HG03457 (cell line): ENCODE data around the gene MT1A.

Experiments
- ATAC-seq: cut with Tn5 transposase; IDR thresholded peaks from one replicate; pipeline ENCODE4 v1.9.1; 2021; ENCODE audit warnings: moderate number of reproducible peaks; ENCODE audit not compliant: unreplicated experiment

The MT1A gene

DNA sequence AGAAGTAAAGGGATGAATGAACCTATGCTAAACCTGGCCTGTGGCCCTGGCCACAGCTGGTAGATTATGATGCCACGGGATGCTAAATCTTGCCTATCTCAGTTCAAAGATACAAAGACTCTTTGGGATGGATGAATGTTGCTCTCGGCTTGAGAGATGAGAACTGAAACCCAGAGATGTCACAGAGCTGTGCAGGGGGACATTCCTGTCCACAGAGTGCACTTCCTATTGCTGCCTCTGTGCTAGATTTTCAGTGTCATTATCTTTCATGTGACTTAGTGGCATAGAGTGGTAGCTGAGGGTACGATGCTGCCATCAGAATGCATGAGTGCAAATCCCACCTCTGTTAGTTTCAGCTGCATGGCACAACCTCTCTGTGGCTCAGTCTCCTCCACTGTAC is 8.3 kb upstream of the MT1A start:
- peak; percentile 55 for ATAC-seq

DNA sequence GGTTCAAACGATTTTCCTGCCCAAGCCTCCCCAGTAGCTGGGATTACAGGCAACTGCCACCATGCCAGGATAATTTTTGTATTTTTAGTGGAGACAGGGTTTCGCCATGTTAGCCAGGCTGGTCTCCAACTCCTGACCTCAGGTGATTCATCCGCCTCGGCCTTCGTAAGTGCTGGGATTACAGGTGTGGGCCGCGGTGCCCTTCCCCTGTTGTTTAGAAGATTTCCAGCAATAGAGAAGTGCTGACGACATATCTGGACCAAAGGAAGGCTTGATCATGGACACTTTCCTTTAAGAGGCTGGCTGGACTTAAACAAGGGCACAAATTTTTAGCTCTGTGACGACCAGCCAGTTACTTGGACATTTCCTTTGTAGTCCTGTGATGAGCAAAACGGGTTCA is 7.3 kb upstream of the MT1A start:
- ATAC-seq, result no peak

DNA sequence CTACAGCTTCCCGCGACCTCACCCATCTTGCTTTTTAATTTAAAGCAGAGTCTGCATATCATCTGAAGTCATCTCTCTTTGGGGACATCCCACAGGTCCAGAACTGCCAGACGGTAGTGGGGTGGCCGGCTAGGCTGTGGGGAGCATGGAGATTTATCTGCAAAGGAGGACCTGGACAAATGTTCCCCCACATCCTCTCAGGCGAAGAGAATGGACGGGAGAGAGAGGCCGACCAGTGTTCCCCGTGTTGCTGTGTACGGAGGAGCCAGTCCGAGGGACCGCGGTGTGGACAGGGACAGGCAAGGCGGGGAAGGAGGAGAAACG is 6.7 kb upstream of the MT1A start:
- ATAC-seq, result no peak

DNA sequence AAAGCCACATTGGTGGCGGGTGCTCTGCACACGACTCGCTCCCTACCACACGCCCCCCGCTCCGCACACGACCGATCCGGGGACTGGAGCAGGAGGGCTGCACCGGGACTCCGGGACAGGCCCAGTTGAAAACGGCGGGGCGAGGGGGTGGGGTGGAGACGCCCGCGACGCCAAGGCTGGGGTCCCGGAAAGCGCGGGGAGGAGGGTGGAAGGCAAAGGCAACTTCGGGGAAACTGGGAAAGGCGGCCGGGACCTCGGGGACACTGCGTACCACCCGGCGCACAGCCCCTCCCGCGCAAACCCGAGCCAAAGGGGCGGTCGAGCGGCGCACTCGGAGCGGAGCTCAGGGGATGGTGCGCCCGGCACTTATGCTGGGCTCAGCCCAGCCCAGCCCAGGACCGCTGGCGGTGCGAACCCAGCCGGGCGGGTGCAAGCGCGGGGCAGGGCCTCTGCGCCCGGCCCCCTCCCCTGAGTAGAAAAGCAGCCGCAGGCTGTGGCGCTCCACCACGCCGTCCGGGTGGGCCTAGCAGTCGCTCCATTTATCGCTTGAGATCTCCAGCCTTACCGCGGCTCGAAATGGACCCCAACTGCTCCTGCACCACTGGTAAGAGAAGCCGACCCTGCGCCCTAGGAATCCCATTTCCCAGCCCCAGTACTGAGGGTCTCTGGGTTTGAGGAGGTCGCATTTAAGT is 6.2 kb upstream of the MT1A start, which contains the start of gene MT1M:
Gene MT1M (plus strand): TSS at position 504 of the 692 bp plus-strand sequence. CDS start 73 bp downstream, at position 577.
- ATAC-seq, result no peak

DNA sequence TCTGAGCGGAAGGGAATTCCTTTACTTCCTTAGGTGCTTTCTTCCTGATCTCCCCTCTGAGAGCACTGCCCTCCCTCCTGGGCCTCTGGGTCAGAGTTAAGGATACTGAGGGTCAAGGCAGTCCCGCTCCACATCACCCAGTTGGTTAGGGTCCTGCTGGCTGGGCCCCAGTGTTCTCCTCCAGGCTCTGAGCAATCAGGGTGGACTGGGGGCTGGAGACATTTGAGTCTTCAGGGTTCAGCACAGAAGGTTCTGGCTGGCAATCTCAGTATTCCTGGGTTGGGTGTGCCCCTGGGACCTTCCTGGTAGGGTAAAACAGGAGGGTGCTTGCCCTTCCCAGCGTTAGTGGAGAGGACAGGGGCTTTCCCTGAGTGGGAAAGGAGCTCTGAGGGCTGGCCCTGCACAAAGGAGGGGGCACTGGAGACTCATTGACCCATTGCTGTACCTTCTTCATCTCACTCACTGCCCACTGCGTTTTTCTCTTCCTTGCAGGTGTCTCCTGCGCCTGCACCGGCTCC is 5.6 kb upstream of the MT1A start:
- no peak for ATAC-seq

DNA sequence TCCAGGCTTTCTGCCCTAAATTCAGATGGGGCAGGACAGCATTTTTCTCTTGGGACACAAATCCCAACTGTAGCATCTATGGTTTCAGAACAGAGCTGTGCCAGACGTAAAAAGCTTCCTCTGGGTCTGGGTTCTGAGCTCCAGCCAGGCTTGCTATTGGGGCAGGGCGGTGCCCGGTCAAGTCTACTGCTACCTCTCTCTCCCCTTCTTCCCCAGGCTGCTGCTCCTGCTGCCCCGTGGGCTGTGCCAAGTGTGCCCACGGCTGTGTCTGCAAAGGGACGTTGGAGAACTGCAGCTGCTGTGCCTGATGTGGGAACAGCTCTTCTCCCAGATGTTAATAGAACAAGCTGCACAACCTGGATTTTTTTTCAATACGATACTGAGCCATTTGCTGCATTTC is 4.9 kb upstream of the MT1A start:
- ATAC-seq, result no peak

DNA sequence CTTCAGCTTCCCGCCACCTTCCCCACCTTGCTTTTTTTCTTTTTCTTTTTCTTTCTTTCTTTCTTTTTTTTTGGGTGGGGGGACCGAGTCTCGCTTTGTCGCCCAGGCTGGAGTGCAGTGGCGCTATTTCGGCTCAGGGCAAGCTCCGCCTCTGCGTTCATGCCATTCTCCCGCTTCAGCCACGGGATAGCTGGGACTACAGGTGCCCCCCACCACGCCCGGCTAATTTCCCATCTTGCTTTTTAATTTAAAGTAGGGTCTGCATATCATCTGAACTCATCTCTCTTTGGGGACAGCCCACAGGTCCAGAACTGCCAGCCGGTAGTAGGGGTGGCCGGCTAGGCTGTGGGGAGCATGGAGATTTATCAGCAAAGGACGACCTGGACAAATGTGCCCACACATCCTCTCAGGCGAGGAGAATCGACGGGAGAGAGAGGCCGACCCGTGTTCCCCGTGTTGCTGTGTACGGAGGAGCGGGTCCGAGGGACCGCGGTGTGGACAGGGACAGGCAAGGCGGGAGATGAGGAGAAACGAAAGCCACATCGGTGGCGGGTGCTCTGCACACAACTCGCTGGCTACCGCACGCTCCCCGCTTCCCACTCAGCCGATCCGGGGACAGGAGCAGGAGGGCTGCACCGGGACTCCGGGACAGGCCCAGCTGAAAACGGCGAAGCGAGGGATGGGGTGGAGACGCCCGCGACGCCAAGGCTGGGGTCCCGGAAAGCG is 3.6 kb upstream of the MT1A start:
- no peak for ATAC-seq

DNA sequence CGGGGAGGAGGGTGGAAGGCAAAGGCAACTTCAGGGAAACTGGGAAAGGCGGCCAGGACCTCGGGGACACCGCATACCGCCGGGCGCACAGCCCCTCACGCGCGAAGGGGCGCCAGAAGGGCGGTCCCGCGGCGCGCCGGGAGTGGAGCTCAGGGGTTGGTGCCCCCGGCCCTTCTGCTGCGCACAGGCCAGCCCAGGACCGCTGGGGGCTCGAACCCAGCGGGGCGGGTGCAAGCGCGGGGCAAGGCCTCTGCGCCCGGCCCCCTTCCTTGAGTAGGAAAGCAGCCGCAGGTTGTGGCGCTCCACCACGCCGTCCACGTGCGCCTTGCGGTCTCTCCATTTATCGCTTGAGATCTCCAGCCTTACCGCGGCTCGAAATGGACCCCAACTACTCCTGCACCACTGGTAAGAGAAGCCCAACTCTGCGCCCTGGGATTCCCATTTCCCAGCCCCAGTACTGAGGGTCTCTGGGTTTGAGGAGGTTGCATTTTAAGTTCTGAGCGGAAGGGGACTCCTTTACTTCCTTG is 3.0 kb upstream of the MT1A start:
- ATAC-seq, result no peak

DNA sequence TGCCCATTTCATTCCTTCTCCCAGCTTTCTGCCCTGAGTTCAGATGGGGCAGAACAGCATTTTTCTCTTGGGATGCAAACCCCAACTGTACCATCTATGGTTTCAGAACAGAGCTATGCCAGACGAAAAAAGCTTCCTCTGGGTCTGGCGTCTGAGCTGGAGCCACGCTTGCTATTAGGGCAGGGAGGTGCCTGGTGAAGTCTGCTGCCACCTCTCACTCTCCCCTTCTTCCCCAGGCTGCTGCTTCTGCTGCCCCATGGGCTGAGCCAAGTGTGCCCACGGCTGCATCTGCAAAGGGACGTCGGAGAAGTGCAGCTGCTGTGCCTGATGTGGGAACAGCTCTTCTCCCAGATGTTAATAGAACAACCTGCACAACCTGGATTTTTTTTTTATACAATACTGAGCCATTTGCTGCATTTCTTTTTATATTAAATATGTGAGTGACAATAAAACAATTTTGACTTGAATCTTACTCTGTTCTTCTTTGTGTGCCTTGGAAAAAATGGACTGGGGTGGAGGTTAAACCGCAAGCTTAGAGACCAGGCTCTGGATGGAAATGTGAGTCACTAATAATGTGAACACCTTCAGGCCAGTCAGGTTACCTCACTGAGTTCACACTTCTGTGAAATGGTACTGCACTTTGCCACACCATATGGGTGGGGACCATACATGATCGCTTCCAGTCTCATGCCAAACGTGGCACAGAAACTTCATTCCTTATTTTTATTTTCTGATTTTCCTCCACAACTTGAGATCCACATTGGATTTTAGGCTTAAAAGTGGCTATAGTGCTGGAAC is 1.7 kb upstream of the MT1A start:
- ATAC-seq, result no peak

DNA sequence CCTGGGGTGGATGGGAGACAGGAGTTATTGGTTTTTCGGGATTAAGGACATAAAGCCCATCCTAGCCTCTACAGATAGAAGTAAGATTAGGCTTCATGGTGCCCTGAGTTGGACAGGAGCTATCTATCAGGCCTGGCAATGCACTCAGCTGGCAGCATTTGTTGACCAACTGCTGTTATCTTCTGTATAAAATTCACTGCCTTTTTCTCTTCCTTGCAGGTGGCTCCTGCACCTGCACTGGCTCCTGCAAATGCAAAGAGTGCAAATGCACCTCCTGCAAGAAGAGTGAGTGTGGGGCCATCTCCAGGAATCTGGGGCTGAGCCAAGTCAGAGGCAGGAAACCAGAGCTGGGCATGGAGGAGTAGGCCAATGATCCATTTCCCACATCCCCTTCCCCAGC is 579 bp downstream of the MT1A start:
- no peak for ATAC-seq

DNA sequence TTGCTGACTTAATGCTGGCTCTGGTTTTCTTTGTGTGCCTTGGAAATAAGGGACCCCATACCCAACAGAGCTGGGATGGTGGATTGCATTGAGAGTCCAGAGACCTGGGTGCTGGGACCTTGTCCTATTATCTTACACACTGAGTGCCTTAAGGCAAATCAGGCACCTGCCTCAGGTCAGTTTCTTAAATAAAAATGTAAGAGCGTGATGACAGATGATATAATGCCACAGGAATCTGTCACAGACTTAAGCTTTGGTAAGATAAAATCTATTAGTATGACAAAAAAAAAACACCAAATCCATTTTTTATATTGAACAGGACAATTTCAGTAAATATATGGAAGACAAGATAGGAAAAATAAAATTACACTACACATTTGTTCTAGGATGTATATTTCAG is 1.6 kb downstream of the MT1A start:
- ATAC-seq, result no peak

DNA sequence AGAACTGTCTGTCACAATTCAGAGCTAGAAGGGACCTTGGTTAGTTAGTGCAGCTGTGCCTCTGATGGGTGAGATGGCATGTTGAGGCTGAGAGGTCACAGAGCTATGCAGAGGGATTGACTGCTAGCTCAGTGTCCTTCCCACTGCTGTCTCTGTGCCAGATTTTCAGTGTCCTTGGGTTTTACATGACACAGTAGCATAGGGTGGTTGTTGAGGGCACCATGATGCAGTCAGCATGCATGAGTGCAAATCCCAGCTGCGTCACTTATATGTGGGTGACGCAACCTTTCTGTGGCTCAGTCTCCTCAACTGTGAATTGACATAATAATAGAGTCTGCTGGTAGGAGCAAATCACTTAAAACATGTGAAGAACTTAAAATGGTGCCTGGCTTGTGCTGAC is 2.7 kb downstream of the MT1A start:
- no peak for ATAC-seq

DNA sequence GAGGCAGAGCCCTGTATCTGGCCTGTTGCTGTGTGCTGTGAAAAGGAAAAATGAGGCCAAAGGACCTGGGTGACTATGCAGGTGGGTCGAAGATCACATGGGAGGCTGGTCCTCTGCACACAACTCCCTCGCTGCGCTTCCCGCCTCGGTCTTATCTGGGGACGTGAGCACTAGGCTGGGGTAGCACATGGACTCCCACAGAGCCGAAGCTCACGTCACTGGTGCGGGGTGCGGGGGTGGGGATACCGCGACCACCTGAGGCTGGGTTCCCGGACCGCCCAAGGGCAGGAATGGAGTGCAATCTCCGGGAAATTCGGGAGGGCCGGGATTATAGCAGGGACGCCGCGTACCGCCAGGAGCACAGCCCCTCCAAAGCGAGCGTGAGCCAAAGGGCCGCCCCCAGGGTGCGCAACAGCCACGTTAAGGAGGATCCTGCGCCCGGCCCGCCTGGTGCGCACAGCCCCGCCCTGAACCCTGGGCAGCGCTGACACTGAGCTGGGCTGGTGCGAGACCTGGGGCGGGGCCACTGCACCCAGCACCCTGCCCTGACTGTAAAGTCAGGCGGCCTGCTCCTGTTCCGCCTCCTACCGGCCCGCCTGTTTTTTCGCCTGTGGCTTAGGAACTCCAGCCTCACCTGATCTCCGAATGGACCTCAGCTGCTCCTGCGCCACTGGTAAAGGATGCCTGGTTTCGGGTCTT is 4.8 kb downstream of the MT1A start:
- ATAC-seq, result peak; percentile 66

DNA sequence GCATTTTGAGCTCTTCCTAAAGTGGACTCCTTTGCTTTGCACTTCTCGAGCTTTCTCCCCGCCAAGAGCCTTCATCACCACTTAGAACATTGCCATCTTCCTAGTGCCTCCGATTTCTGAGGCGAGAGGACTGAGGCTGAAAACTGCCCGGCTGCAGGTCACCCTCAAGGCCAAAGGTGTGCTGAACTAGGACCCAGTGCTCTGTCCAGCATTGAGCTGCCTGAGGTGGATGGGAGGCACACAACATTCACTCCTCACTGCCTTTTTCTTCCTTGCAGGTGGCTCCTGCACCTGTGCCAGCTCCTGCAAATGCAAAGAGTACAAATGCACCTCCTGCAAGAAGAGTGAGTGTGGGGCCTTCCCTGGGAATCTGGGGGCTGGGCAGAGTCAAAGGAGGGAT is 5.4 kb downstream of the MT1A start:
- ATAC-seq, result no peak

DNA sequence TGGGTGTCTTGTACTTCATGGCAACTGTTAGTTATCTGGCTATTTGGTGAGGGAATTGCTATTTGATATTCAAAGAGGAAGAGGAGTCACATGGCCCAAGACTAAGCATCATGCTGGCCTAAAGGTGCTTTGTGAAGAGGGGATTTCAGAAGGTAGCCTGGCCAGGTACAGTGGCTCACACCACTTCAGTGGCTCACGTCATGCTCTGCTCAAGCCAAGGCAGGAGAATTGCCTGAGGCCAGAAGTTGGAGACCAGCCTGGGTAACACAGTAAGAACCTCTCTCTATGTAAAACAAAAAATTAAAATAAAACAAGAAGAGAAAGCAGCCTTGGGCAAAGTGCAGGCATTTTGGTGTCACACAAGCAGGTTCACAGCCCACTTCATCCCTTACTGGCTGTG is 6.8 kb downstream of the MT1A start:
- ATAC-seq, result no peak

DNA sequence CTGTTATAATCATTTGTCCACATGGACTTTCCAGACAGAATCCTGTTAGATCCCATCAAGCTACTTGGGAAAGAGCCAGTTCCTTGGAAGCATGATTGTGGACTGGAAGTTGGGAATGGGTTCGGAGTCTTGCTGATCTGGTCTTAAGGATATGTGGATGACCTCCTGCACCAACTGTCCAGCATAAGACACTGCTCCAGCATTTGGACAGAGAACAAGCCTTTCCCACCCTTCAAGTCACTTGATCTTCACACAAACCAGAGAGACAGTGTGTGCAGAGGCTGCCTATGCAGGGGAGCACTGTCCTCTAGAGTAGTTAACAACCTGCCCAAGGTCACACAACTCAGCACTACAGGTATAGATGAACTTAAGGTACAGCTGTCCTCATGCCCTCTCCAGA is 7.4 kb downstream of the MT1A start:
- no peak for ATAC-seq

DNA sequence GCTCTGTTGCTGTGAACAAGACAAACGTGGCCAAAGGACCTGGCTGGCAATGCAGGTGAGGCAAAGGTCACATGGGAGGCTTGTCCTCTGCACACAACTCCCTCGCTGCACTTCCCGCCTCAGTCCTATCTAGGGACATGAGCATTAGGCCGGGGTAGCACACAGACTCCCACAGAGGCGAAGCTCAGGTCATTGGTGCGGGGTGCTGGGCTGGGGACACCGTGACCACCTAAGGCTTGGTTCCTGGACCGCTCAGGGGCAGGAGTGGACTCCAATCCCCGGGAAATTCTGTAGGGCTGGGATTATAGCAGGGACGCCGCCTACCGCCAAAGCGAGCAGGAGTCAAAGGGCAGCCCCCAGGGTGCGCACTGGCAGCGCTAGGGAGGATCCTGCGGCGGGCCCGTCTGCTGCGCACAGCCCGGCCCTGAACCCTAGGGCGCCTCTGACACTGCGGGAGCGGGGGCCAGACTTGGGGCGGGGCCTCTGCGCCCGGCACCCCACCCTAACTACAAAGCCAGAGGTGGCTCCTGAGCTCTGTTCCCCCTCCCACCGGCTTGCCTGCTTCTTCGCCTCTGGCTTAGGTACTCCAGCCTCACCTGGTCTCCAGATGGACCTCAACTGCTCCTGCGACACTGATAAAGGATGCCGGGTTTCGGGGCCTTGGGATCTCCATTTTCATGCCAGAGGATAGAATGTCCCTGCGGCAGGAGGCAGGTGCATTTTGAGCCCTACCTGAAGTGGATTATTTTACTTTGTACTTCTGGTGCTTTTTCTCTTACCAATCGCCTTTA is 9.4 kb downstream of the MT1A start:
- ATAC-seq, result no peak

DNA sequence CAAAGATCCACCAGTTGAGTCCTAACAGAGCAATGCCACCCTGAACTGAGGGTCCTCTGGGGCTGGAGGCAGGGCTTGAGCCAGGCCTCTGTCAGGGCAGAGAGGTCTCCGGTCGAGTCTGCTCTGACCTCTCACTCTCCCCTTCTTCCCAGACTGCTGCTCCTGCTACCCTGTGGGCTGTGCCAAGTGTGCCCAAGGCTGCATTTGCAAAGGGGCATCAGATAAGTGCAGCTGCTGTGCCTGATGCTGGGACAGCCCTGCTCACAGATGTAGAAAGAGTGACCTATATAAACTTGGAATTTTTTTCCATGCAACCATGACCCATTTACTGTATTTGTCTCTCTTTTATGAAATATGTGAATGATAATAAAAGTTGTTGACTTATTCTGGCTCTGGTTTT is 10.8 kb downstream of the MT1A start:
- ATAC-seq, result no peak

DNA sequence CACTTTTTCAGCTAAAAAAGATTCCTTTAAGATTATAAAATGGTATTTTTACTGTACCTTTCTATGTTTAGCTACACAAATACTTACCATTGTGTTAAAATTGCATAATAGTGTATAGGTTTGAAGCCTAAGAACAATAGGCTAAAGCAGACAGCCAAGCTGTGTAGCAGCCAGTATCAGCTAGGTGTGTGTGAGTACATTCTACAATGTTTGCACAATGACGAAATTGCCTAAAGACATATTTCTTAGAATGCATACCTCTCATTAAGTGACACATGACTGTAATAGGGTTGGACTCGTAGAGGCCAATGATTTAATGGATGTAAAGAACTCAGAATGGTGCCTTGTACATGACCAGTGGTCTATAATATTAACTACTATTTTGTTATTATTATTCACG is 11.4 kb downstream of the MT1A start:
- no peak for ATAC-seq

DNA sequence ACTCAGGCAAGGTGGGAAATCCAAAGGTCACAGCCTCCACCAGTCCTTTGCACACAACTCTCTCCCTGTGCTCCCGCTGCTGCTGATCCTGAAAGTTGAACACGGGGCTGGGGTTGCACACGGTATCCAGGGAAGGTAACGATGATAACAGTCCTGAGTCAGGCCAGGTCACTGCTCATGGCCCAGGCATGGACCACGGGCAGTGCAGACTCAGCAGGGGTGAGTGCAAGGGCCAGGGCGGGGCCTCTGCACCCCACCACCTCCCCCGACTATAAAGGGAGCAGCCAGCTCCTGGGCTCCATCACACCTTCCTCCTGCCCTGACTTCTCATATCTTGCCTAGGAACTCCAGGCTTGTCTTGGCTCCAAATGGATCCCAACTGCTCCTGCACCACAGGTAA is 13.1 kb downstream of the MT1A start, which contains the start of gene MT1B:
Gene MT1B (plus strand): TSS at position 301 of the 400 bp plus-strand sequence. CDS start 68 bp downstream, at position 369.
- ATAC-seq, result no peak
